Activated CD8-positive, alpha-beta T cell treated with anti-CD3 and anti-CD28 coated beads for 36 hours (primary cell): ENCODE data around the gene LGALS3. TPM values are rescaled to one million over a fixed set of nuclear protein-coding genes. Genes with fewer than 3 reads are reported as not detected.

Experiments
- ATAC-seq: fragments of 200-7000 bp; cut with Tn5 transposase; one replicate; pipeline ENCODE4 v1.10.0; 2021; ENCODE audit warnings: mild to moderate bottlenecking, moderate library complexity
- CTCF ChIA-PET: fragments of 350-600 bp; sonication (Branson Sonifier 250); formaldehyde crosslinking; loops from one replicate; lab custom pipeline; 2021; ENCODE audit warnings: antibody characterized with exemption; lab: Charles Lee
- POLR2A ChIA-PET: fragments of 350-600 bp; sonication (Branson Sonifier 250); formaldehyde crosslinking; loops from one replicate; lab custom pipeline; 2021; ENCODE audit warnings: antibody characterized with exemption; lab: Charles Lee
- DNase-seq: peaks from one replicate; pipeline ENCODE4 v3.0.0-alpha.2; 2020
- H3K27ac Mint-ChIP-seq: one replicate; pipeline ENCODE4 v1.8.0; 2021; ENCODE audit warnings: mild to moderate bottlenecking, mixed read lengths
- H3K27me3 Mint-ChIP-seq: one replicate; pipeline ENCODE4 v1.8.0; 2021; ENCODE audit warnings: mixed read lengths
- H3K36me3 Mint-ChIP-seq: one replicate; pipeline ENCODE4 v1.8.0; 2021; ENCODE audit warnings: low read depth, mixed read lengths
- H3K4me1 Mint-ChIP-seq: one replicate; pipeline ENCODE4 v1.8.0; 2021; ENCODE audit warnings: low read depth, mixed read lengths
- H3K4me3 Mint-ChIP-seq: one replicate; pipeline ENCODE4 v1.8.0; 2021; ENCODE audit warnings: mild to moderate bottlenecking, moderate library complexity, mixed read lengths
- H3K9me3 Mint-ChIP-seq: one replicate; pipeline ENCODE4 v1.8.0; 2021; ENCODE audit warnings: mixed read lengths
- intact Hi-C: fragments of 100-400 bp; cut with micrococcal nuclease; formaldehyde crosslinking; loops from one replicate; pipeline ENCODE4 v1.10.0; 2022
- total RNA-seq, 2 experiments: library from RNA; stranded (reverse); gene quantifications; one replicate each; pipeline ENCODE4 v1.2.3, GENCODE V29; 2021
- TF ChIP-seq, protein P1 (sequence below): fragments of 200-600 bp; IDR thresholded peaks from one replicate; pipeline ENCODE4 v1.8.0; 2022; ENCODE audit warnings: antibody characterized with exemption, mild to moderate bottlenecking

LGALS3 gene
- total RNA-seq, 2 experiments from 2014 or later: 4.5 to 6.0 TPM

- Mint-ChIP-seq H3K9me3 (peaks cover 8% of the 10 kb centered on the region), H3K4me3 (no peak overlapping the region), H3K36me3 (peaks cover 7% of the 10 kb centered on the region), H3K4me1 (peaks cover 47% of the 10 kb centered on the region), H3K27ac (peak overlapping the region; percentile 99), H3K27me3 (no peaks in the 10 kb centered on the region)
- ChIA-PET POLR2A (interaction anchor here (0.7 to 2.4 kb wide), 6 partner anchors 9 to 87 kb away, joined by 3 to 10 read pairs (median 4); partner anchors contain the start of genes DLGAP5 and LGALS3), CTCF (interaction anchor here (2.0 to 2.8 kb wide), 5 partner anchors 14 to 56 kb away, joined by 6 to 15 read pairs (median 9); partner anchors contain the start of gene MAPK1IP1L)
- ATAC-seq (no peak), DNase-seq (no peak)
- intact Hi-C loops: no loop called here
- TF ChIP-seq, protein P1, sequence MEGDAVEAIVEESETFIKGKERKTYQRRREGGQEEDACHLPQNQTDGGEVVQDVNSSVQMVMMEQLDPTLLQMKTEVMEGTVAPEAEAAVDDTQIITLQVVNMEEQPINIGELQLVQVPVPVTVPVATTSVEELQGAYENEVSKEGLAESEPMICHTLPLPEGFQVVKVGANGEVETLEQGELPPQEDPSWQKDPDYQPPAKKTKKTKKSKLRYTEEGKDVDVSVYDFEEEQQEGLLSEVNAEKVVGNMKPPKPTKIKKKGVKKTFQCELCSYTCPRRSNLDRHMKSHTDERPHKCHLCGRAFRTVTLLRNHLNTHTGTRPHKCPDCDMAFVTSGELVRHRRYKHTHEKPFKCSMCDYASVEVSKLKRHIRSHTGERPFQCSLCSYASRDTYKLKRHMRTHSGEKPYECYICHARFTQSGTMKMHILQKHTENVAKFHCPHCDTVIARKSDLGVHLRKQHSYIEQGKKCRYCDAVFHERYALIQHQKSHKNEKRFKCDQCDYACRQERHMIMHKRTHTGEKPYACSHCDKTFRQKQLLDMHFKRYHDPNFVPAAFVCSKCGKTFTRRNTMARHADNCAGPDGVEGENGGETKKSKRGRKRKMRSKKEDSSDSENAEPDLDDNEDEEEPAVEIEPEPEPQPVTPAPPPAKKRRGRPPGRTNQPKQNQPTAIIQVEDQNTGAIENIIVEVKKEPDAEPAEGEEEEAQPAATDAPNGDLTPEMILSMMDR: no peak
Observed at GRCh38 chr14:55103971-55104954, 24.8 kb upstream of the LGALS3 start.

DNA sequence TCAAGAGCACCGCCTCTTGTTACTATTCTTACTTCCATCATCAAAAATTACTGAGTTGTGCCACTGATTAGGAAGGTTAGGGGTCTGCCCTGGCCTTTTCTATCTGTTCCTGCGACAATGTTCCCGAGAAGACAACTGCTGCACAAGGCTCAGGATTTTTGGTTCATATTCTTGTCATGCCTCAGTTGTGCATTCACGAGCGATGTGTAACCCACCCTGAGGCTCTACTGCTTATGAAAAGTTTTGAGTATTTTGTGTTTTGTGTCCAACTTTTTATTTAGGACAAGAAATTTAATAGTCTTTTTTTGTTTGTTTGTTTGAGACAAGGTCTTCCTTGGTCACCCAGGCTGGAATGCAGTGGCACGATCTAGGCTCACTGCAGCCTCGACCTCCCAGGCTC is 23.1 kb upstream of the LGALS3 start:
- H3K4me3 Mint-ChIP-seq: no peak overlapping the region
- TF ChIP-seq, protein P1: no peak
- no peak overlapping the region for H3K27ac Mint-ChIP-seq
- ChIA-PET CTCF (interaction anchor here (1.1 kb wide), 1 partner anchor 41 kb away, joined by 3 read pairs; no protein-coding TSS in a partner anchor), POLR2A (no interaction called here)
- peaks cover 8% of the 10 kb centered on the region for H3K9me3 Mint-ChIP-seq
- no peaks in the 10 kb centered on the region for H3K27me3 Mint-ChIP-seq
- H3K36me3 Mint-ChIP-seq: peaks cover 7% of the 10 kb centered on the region
- no peak for DNase-seq
- H3K4me1 Mint-ChIP-seq: peaks cover 39% of the 10 kb centered on the region
- intact Hi-C loops: no loop called here
- no peak for ATAC-seq

DNA sequence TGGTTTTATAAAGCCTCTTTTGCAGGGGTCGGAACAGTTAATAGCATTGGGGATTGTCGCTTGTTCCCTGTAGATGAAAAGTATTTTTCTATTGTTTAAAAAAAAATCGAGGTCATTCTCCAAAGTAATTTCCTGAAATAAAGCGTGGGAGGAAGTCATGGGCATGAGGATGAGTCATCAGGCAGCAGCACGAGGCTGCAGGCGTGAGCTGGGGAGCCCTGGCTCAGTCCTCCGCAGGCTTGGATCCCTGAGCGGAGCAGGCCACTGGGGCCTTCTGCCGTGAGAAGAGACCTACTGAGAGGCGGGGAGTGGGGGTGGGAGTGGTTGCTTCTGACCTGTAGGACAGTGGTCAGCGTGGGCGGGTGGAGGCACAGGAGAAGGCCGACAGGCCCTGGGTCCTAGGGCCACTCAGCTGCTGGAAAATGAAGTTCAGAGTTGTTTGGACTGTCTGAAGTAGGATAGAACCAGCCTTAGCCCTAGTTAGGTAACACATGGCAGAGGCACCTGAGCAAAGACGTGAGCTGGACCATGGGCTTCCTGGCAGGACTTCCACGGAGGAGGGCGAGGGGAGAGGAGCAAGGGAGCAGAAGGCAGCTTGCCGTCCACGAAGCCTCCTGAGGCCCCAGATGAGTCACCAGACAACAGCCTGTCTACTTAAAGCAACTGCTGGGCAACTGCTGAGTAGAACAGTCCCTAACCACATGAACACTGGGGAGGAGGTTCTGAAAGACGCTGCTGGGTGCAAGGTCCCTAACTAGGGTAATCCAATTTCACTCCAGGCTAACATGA is 21.1 kb upstream of the LGALS3 start:
- TF ChIP-seq, protein P1: no peak
- POLR2A ChIA-PET: interaction anchor here (1.3 kb wide), 1 partner anchor 10 kb away, joined by 5 read pairs; no protein-coding TSS in a partner anchor
- H3K4me1 Mint-ChIP-seq: peaks cover 26% of the 10 kb centered on the region
- ATAC-seq: peak; percentile 86
- peak overlapping the region; percentile 77 for H3K27ac Mint-ChIP-seq
- CTCF ChIA-PET: interaction anchor here (1.1 to 1.6 kb wide), 3 partner anchors 19 to 163 kb away, joined by 3 read pairs; no protein-coding TSS in a partner anchor
- H3K27me3 Mint-ChIP-seq: no peaks in the 10 kb centered on the region
- peaks cover 8% of the 10 kb centered on the region for H3K9me3 Mint-ChIP-seq
- no peak overlapping the region for H3K4me3 Mint-ChIP-seq
- intact Hi-C loops: no loop called here
- H3K36me3 Mint-ChIP-seq: peaks cover 7% of the 10 kb centered on the region
- peak; percentile 60 for DNase-seq

GRCh38 chr14:55109836-55110235 is 19.2 kb upstream of the LGALS3 start:
- ChIA-PET POLR2A (no interaction called here), CTCF (interaction anchor here (1.6 kb wide), 1 partner anchor 161 kb away, joined by 3 read pairs; no protein-coding TSS in a partner anchor)
- no peaks in the 10 kb centered on the region for H3K36me3 Mint-ChIP-seq
- no peak overlapping the region for H3K27ac Mint-ChIP-seq
- DNase-seq (no peak), ATAC-seq (no peak)
- intact Hi-C loops: no loop called here
- H3K4me1 Mint-ChIP-seq: peaks cover 10% of the 10 kb centered on the region
- H3K9me3 Mint-ChIP-seq: no peaks in the 10 kb centered on the region
- H3K4me3 Mint-ChIP-seq: no peak overlapping the region
- H3K27me3 Mint-ChIP-seq: no peaks in the 10 kb centered on the region
- TF ChIP-seq, protein P1: no peak
